GM12873 (cell line): ENCODE data around the gene PRLH.

Experiments
- CTCF ChIP-seq: IDR thresholded peaks from 2 replicates; pipeline ENCODE4 v1.5.1; 2012; ENCODE audit warnings: low read depth, mild to moderate bottlenecking, moderate library complexity, low read length, control low read depth; ENCODE audit not compliant: insufficient read depth; ENCODE audit errors: missing control alignments

The PRLH gene

GRCh38 chr2:237549643-237550415 is 16.5 kb upstream of the PRLH start:
- no peak for TF ChIP-seq CTCF

GRCh38 chr2:237551071-237551574 is 15.3 kb upstream of the PRLH start:
- no peak for TF ChIP-seq CTCF

- TF ChIP-seq CTCF, result no peak
Observed at GRCh38 chr2:237552908-237553307, 13.5 kb upstream of the PRLH start.

- no peak for TF ChIP-seq CTCF
Observed at GRCh38 chr2:237553948-237554347, 12.4 kb upstream of the PRLH start.

- TF ChIP-seq CTCF, result no peak
Observed at GRCh38 chr2:237555560-237555959, 10.8 kb upstream of the PRLH start.

GRCh38 chr2:237556773-237557632 is 9.4 kb upstream of the PRLH start:
- no peak for TF ChIP-seq CTCF

- TF ChIP-seq CTCF, result no peak
Observed at GRCh38 chr2:237557633-237558015, 8.8 kb upstream of the PRLH start.
